SK-N-SH treated with all-trans-retinoic acid at 6 μM for 48 hours (cell line): ENCODE data around the gene STAT5A.

Experiments used
- ATAC-seq: fragments of 200-7000 bp; cut with Tn5 transposase; 3 replicates; pipeline ENCODE4 v1.9.1; 2020; ENCODE audit warnings: mild to moderate bottlenecking, moderate library complexity
- ARNTL ChIP-seq: fragments of 450-650 bp; formaldehyde crosslinking; IDR thresholded peaks from 2 replicates; pipeline ENCODE4 v1.5.0; 2020; ENCODE audit warnings: low read depth, mild to moderate bottlenecking, moderate library complexity, borderline replicate concordance
- BACH2 ChIP-seq: fragments of 250-450 bp; sonication (Bioruptor Pico); IDR thresholded peaks from 2 replicates; pipeline ENCODE4 v1.9.0; 2021; ENCODE audit warnings: mild to moderate bottlenecking, borderline replicate concordance
- CSDC2 ChIP-seq: fragments of 250-450 bp; sonication (Bioruptor Pico); IDR thresholded peaks from 2 replicates; pipeline ENCODE4 v1.5.0; 2020; ENCODE audit warnings: mild to moderate bottlenecking, moderate library complexity
- ESRRG ChIP-seq: fragments of 250-450 bp; sonication (Bioruptor Pico); IDR thresholded peaks from 2 replicates; pipeline ENCODE4 v1.6.1; 2021; ENCODE audit warnings: mild to moderate bottlenecking
- GLIS3 ChIP-seq: fragments of 250-450 bp; sonication (Bioruptor Pico); IDR thresholded peaks from 2 replicates; pipeline ENCODE4 v1.5.0; 2020; ENCODE audit warnings: mild to moderate bottlenecking, moderate library complexity
- ISL1 ChIP-seq: fragments of 250-450 bp; sonication (Bioruptor Pico); IDR thresholded peaks from 2 replicates; pipeline ENCODE4 v2.1.2; 2022; ENCODE audit warnings: mild to moderate bottlenecking, moderate library complexity
- OSR1 ChIP-seq: fragments of 250-450 bp; sonication (Bioruptor Pico); IDR thresholded peaks from 2 replicates; pipeline ENCODE4 v1.8.0; 2022; ENCODE audit warnings: moderate library complexity, mild to moderate bottlenecking, inconsistent platforms
- PPARA ChIP-seq: fragments of 250-450 bp; sonication (Bioruptor Pico); IDR thresholded peaks from 2 replicates; pipeline ENCODE4 v1.5.0; 2020; ENCODE audit warnings: mild to moderate bottlenecking, borderline replicate concordance
- RARB ChIP-seq: fragments of 250-450 bp; sonication (Bioruptor Pico); IDR thresholded peaks from 2 replicates; pipeline ENCODE4 v1.8.0; 2021; ENCODE audit warnings: mild to moderate bottlenecking, moderate library complexity
- SNAI2 ChIP-seq: fragments of 250-450 bp; sonication (Bioruptor Pico); IDR thresholded peaks from 2 replicates; pipeline ENCODE4 v1.5.0; 2020; ENCODE audit warnings: mild to moderate bottlenecking, moderate library complexity
- TCF4 ChIP-seq: fragments of 250-450 bp; sonication (Bioruptor Pico); IDR thresholded peaks from 2 replicates; pipeline ENCODE4 v1.8.0; 2021; ENCODE audit warnings: mild to moderate bottlenecking, moderate library complexity, borderline replicate concordance
- TOX ChIP-seq: fragments of 250-450 bp; sonication (Bioruptor Pico); IDR thresholded peaks from 2 replicates; pipeline ENCODE4 v1.8.0; 2021; ENCODE audit warnings: mild to moderate bottlenecking, moderate library complexity, borderline replicate concordance
- ZC3H10 ChIP-seq: fragments of 250-450 bp; sonication (Bioruptor Pico); IDR thresholded peaks from 2 replicates; pipeline ENCODE4 v1.5.1; 2021; ENCODE audit warnings: mild to moderate bottlenecking, moderate library complexity
- ZFP3 ChIP-seq: fragments of 250-450 bp; sonication (Bioruptor Pico); IDR thresholded peaks from 2 replicates; pipeline ENCODE4 v1.5.0; 2020; ENCODE audit warnings: mild to moderate bottlenecking, moderate library complexity
- ZNF70 ChIP-seq: fragments of 450-650 bp; formaldehyde crosslinking; IDR thresholded peaks from 2 replicates; pipeline ENCODE4 v1.5.0; 2020; ENCODE audit warnings: mild to moderate bottlenecking, moderate library complexity
- ZNF8 ChIP-seq: fragments of 450-650 bp; formaldehyde crosslinking; IDR thresholded peaks from 2 replicates; pipeline ENCODE4 v1.5.0; 2020; ENCODE audit warnings: mild to moderate bottlenecking, moderate library complexity
- TF ChIP-seq, protein P1 (sequence below): fragments of 250-450 bp; sonication (Bioruptor Pico); IDR thresholded peaks from 2 replicates; pipeline ENCODE4 v1.8.0; 2021; ENCODE audit warnings: low read depth, mild to moderate bottlenecking, moderate library complexity, borderline replicate concordance
- TF ChIP-seq, protein P2 (sequence below): fragments of 250-450 bp; sonication (Bioruptor Pico); IDR thresholded peaks from 2 replicates; pipeline ENCODE4 v1.5.1; 2021; ENCODE audit warnings: mild to moderate bottlenecking, moderate library complexity
- TF ChIP-seq, protein P3 (sequence below): fragments of 250-450 bp; sonication (Bioruptor Pico); IDR thresholded peaks from 2 replicates; pipeline ENCODE4 v1.8.0; 2020; ENCODE audit warnings: mild to moderate bottlenecking, moderate library complexity, borderline replicate concordance
- TF ChIP-seq, protein P4 (sequence below): fragments of 250-450 bp; sonication (Bioruptor Pico); IDR thresholded peaks from 2 replicates; pipeline ENCODE4 v1.5.1; 2020; ENCODE audit warnings: low read depth, mild to moderate bottlenecking, moderate library complexity
- TF ChIP-seq, protein P5 (sequence below): fragments of 250-450 bp; sonication (Bioruptor Pico); IDR thresholded peaks from 2 replicates; pipeline ENCODE4 v1.5.0; 2020; ENCODE audit warnings: mild to moderate bottlenecking, moderate library complexity

The STAT5A gene

DNA sequence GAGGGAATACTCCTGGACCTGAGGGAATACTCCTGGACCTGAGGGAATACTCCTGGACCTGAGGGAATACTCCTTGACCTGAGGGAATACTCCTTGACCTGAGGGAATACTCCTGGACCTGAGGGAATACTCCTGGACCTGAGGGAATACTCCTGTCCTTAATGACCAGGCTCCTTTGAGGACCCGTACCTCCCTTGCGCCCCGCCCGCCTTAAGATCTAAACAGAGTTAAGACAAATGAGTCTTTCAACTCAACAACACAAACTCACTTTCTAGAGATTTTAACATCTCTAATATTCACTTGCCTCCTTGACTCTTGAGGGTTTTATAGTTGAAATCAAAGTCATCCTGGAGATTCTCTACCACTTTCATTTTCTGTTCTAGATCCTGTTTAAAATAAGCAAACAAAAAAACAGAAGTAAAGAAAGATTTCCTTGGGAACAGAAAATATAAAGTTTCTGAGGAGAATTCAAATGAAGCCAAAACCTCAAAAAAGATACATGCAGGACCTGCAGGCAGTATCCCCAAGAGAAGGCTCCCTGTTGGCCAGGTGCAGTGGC is 50.2 kb downstream of the STAT5A start:
- TF ChIP-seq SNAI2 = no peak
- TF ChIP-seq, protein P1, sequence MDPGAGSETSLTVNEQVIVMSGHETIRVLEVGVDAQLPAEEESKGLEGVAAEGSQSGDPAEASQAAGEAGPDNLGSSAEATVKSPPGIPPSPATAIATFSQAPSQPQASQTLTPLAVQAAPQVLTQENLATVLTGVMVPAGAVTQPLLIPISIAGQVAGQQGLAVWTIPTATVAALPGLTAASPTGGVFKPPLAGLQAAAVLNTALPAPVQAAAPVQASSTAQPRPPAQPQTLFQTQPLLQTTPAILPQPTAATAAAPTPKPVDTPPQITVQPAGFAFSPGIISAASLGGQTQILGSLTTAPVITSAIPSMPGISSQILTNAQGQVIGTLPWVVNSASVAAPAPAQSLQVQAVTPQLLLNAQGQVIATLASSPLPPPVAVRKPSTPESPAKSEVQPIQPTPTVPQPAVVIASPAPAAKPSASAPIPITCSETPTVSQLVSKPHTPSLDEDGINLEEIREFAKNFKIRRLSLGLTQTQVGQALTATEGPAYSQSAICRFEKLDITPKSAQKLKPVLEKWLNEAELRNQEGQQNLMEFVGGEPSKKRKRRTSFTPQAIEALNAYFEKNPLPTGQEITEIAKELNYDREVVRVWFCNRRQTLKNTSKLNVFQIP (CRISPR knock-in tag) = no peak
- TF ChIP-seq, protein P2, sequence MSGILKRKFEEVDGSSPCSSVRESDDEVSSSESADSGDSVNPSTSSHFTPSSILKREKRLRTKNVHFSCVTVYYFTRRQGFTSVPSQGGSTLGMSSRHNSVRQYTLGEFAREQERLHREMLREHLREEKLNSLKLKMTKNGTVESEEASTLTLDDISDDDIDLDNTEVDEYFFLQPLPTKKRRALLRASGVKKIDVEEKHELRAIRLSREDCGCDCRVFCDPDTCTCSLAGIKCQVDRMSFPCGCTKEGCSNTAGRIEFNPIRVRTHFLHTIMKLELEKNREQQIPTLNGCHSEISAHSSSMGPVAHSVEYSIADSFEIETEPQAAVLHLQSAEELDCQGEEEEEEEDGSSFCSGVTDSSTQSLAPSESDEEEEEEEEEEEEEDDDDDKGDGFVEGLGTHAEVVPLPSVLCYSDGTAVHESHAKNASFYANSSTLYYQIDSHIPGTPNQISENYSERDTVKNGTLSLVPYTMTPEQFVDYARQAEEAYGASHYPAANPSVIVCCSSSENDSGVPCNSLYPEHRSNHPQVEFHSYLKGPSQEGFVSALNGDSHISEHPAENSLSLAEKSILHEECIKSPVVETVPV (CRISPR knock-in tag) = no peak
- no peak for TF ChIP-seq RARB (CRISPR knock-in tag)
- TF ChIP-seq ZC3H10 (CRISPR knock-in tag) = no peak
- TF ChIP-seq BACH2 (CRISPR knock-in tag) = no peak
- no peak for TF ChIP-seq ESRRG (CRISPR knock-in tag)
- TF ChIP-seq GLIS3 (CRISPR knock-in tag) = no peak
- TF ChIP-seq ARNTL (CRISPR knock-in tag) = no peak
- TF ChIP-seq, protein P3, sequence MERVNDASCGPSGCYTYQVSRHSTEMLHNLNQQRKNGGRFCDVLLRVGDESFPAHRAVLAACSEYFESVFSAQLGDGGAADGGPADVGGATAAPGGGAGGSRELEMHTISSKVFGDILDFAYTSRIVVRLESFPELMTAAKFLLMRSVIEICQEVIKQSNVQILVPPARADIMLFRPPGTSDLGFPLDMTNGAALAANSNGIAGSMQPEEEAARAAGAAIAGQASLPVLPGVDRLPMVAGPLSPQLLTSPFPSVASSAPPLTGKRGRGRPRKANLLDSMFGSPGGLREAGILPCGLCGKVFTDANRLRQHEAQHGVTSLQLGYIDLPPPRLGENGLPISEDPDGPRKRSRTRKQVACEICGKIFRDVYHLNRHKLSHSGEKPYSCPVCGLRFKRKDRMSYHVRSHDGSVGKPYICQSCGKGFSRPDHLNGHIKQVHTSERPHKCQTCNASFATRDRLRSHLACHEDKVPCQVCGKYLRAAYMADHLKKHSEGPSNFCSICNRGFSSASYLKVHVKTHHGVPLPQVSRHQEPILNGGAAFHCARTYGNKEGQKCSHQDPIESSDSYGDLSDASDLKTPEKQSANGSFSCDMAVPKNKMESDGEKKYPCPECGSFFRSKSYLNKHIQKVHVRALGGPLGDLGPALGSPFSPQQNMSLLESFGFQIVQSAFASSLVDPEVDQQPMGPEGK = no peak
- TF ChIP-seq OSR1 (CRISPR knock-in tag) = no peak
- TF ChIP-seq, protein P4, sequence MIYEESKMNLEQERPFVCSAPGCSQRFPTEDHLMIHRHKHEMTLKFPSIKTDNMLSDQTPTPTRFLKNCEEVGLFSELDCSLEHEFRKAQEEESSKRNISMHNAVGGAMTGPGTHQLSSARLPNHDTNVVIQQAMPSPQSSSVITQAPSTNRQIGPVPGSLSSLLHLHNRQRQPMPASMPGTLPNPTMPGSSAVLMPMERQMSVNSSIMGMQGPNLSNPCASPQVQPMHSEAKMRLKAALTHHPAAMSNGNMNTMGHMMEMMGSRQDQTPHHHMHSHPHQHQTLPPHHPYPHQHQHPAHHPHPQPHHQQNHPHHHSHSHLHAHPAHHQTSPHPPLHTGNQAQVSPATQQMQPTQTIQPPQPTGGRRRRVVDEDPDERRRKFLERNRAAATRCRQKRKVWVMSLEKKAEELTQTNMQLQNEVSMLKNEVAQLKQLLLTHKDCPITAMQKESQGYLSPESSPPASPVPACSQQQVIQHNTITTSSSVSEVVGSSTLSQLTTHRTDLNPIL (CRISPR knock-in tag) = no peak
- no peak for TF ChIP-seq ZFP3
- no peak for TF ChIP-seq TOX (CRISPR knock-in tag)
- no peak for TF ChIP-seq ZNF70 (CRISPR knock-in tag)
- TF ChIP-seq CSDC2 = no peak
- TF ChIP-seq TCF4 (CRISPR knock-in tag) = no peak
- ATAC-seq = no peak

DNA sequence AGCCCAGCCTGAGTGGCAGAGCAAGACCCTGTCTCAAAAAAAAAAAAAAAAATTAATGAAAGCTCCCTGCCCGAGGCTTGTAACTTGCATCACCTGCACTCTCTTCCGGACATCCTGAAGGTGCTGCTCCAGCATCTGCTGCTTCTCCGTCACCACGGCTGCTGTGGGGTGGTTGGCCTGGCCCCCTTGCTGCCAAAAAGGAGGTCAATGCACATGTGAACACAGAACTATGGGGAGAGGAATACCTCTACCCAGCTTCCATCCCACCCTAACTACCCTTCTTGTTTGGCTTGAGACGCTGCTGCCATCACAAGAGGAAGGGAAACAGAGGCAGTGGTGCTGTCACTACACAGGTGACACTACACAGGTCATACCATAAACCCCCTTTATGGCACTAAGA is 50.9 kb downstream of the STAT5A start:
- TF ChIP-seq, protein P2 (CRISPR knock-in tag) = no peak
- TF ChIP-seq OSR1 (CRISPR knock-in tag) (no peak), ZC3H10 (CRISPR knock-in tag) (no peak)
- TF ChIP-seq, protein P3 = no peak
- no peak for ATAC-seq

DNA sequence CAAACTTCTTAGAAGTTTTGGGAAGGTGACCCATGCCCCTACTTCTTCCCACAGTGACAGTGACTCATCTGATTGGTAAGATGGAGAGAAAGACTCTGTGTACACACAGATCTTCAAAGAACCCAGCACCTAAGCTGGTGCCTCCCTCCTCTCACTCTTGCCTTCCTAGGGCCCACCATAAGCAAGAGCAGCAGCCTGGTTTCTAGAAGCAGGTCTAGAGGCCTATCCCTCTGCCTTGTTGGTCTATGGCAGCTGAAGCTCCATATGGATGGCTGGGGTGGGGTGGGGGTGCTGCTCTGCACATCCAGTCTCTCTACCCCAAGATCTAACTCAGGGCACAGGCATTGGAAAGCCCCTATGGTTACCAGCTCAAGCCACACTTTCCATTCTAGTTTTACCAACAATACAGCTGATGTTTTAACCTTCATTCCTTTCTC is 52.4 kb downstream of the STAT5A start:
- no peak for ATAC-seq
- TF ChIP-seq, protein P3 = no peak
- no peak for TF ChIP-seq ZNF8 (CRISPR knock-in tag)
- TF ChIP-seq ISL1 (CRISPR knock-in tag) = no peak
- TF ChIP-seq, protein P1 (CRISPR knock-in tag) = no peak
- no peak for TF ChIP-seq GLIS3 (CRISPR knock-in tag)
- no peak for TF ChIP-seq TOX (CRISPR knock-in tag)
- TF ChIP-seq OSR1 (CRISPR knock-in tag) = no peak
- no peak for TF ChIP-seq TCF4 (CRISPR knock-in tag)
- TF ChIP-seq PPARA (CRISPR knock-in tag) = no peak
- TF ChIP-seq, protein P5, sequence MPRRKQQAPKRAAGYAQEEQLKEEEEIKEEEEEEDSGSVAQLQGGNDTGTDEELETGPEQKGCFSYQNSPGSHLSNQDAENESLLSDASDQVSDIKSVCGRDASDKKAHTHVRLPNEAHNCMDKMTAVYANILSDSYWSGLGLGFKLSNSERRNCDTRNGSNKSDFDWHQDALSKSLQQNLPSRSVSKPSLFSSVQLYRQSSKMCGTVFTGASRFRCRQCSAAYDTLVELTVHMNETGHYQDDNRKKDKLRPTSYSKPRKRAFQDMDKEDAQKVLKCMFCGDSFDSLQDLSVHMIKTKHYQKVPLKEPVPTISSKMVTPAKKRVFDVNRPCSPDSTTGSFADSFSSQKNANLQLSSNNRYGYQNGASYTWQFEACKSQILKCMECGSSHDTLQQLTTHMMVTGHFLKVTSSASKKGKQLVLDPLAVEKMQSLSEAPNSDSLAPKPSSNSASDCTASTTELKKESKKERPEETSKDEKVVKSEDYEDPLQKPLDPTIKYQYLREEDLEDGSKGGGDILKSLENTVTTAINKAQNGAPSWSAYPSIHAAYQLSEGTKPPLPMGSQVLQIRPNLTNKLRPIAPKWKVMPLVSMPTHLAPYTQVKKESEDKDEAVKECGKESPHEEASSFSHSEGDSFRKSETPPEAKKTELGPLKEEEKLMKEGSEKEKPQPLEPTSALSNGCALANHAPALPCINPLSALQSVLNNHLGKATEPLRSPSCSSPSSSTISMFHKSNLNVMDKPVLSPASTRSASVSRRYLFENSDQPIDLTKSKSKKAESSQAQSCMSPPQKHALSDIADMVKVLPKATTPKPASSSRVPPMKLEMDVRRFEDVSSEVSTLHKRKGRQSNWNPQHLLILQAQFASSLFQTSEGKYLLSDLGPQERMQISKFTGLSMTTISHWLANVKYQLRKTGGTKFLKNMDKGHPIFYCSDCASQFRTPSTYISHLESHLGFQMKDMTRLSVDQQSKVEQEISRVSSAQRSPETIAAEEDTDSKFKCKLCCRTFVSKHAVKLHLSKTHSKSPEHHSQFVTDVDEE (CRISPR knock-in tag) = no peak
- TF ChIP-seq ZNF70 (CRISPR knock-in tag) = no peak
